K562 (cell line): ENCODE data around the gene CCDC97. TPM values are rescaled to one million over a fixed set of nuclear protein-coding genes. Genes with fewer than 3 reads are reported as not detected.
A peak's percentile ranks its signal among the peaks of the same experiment; 100 is the strongest.

Experiments
- ATF1 ChIP-seq, 2 experiments: fragments of 450-650 bp in 1 of 2; IDR thresholded peaks; 2 replicates each; pipeline ENCODE4 v1.6.1; 2016; ENCODE audit warnings: missing compliant biosample characterization in 1 of 2, missing genetic modification characterization in 1 of 2
- E2F3 ChIP-seq: fragments of 250-450 bp; sonication (Bioruptor Pico); IDR thresholded peaks from 2 replicates; pipeline ENCODE4 v1.4.0; 2020; ENCODE audit warnings: mild to moderate bottlenecking
- ELK3 ChIP-seq: fragments of 450-650 bp; formaldehyde crosslinking; IDR thresholded peaks from 2 replicates; pipeline ENCODE4 v1.4.0; 2020; ENCODE audit warnings: mild to moderate bottlenecking
- FOXK2 ChIP-seq, 2 experiments: fragments of 450-650 bp; IDR thresholded peaks in 1 of 2; conservative IDR thresholded peaks in 1 of 2; 2 replicates each; pipeline ENCODE4 v1.6.1; 2016; ENCODE audit warnings: low read depth in 2 of 2, mild to moderate bottlenecking in 1 of 2
- GABPB1 ChIP-seq: sonication (generic); formaldehyde crosslinking; IDR thresholded peaks from 2 replicates; pipeline ENCODE4 v1.8.0; 2022; ENCODE audit warnings: mild to moderate bottlenecking, missing genetic modification reagents
- GMEB1 ChIP-seq: fragments of 250-450 bp; sonication (Bioruptor Pico); IDR thresholded peaks from 2 replicates; pipeline ENCODE4 v1.4.0; 2020; ENCODE audit warnings: mild to moderate bottlenecking
- NFATC3 ChIP-seq: fragments of 450-650 bp; IDR thresholded peaks from 2 replicates; pipeline ENCODE4 v1.6.1; 2017; ENCODE audit warnings: mild to moderate bottlenecking
- NFRKB ChIP-seq: fragments of 450-650 bp; IDR thresholded peaks from 2 replicates; pipeline ENCODE4 v1.6.1; 2016; ENCODE audit warnings: low read depth
- POLR3A ChIP-seq: IDR thresholded peaks from 2 replicates; pipeline ENCODE4 v1.6.1; 2011; ENCODE audit warnings: borderline replicate concordance, mild to moderate bottlenecking, moderate library complexity; ENCODE audit not compliant: insufficient read length, insufficient read depth; ENCODE audit errors: extremely low read depth
- RAD21 ChIP-seq, 2 experiments: fragments of 250-450 bp in 1 of 2; fragments of 450-650 bp in 1 of 2; sonication (Bioruptor Pico) in 1 of 2; formaldehyde crosslinking in 1 of 2; IDR thresholded peaks in 1 of 2; conservative IDR thresholded peaks in 1 of 2; 2 replicates each; pipeline versions ENCODE4 v1.4.0 to v1.8.0; 2020 to 2022; ENCODE audit warnings: mild to moderate bottlenecking in 2 of 2, moderate library complexity in 1 of 2
- RERE ChIP-seq: sonication (generic); formaldehyde crosslinking; IDR thresholded peaks from 2 replicates; pipeline ENCODE4 v1.8.0; 2023; ENCODE audit warnings: missing genetic modification reagents, mild to moderate bottlenecking, borderline replicate concordance
- VEZF1 ChIP-seq: fragments of 200-800 bp; sonication (Bioruptor generic); IDR thresholded peaks from 2 replicates; pipeline ENCODE4 v1.6.1; 2017; ENCODE audit warnings: missing genetic modification characterization, missing compliant biosample characterization
- ZNF277 ChIP-seq: fragments of 250-450 bp; sonication (Bioruptor Pico); IDR thresholded peaks from 2 replicates; pipeline ENCODE4 v1.8.0; 2022; ENCODE audit warnings: inconsistent platforms, mild to moderate bottlenecking, moderate library complexity, borderline replicate concordance
- ZNF79 ChIP-seq: fragments of 250-450 bp; sonication (Bioruptor Pico); IDR thresholded peaks from 2 replicates; pipeline ENCODE4 v1.4.0; 2020; ENCODE audit warnings: low read depth, mild to moderate bottlenecking, moderate library complexity
- polyA plus RNA-seq, 8 experiments: library from polyadenylated mRNA; depleted of rRNA in 4 of 8; stranded (reverse) in 5 of 8; unstranded in 3 of 8; fragments of >200 nt; fragmentation: Nextera tagmentation in 2 of 8; fragmentation: Illumina TruSeq in 1 of 8; extraction: Ambion mirVana in 2 of 8; extraction: Trizol in 1 of 8; gene quantifications; 2 replicates each; pipeline versions ENCODE4 v1.2.1 to v1.2.3, GENCODE V29; 2011 to 2014; ENCODE audit warnings: inconsistent platforms in 1 of 8, missing spikeins in 1 of 8
- total RNA-seq, 7 experiments: library from RNA; depleted of rRNA in 6 of 7; stranded (reverse); fragments of >200 nt in 6 of 7; fragmentation: Illumina TruSeq in 2 of 7; extraction: Trizol in 2 of 7; gene quantifications; 2 replicates each; pipeline versions ENCODE4 v1.2.1 to v1.2.3, GENCODE V29; 2011 to 2021; ENCODE audit warnings: low replicate concordance in 1 of 7

CCDC97 gene
- total and polyA plus RNA-seq, 9 of the 15 experiments (the other 6 are each of a cell fraction or from before 2014, with no cell fraction given): 0.60 to 16.5 (median 7.0) TPM

- TF ChIP-seq ATF1 (CRISPR knock-in tag; IDR thresholded peaks at IDR 0.05) (no peak), ATF1 (tag; IDR thresholded peaks at IDR 0.05) (peak; percentile 91), FOXK2 (conservative IDR thresholded peaks at IDR 0.05 in 1 of 2, IDR thresholded peaks at IDR 0.05 in 1 of 2; ENCODE audit: low read depth in 2 of 2) (peak; percentile 35 to 39; a peak in 2 of 4 replicates), VEZF1 (peak; percentile 93), RERE (CRISPR knock-in tag) (no peak), E2F3 (CRISPR knock-in tag) (no peak), RAD21 (CRISPR knock-in tag; conservative IDR thresholded peaks at IDR 0.05 in 1 of 2, IDR thresholded peaks at IDR 0.05 in 1 of 2) (0 out of 4 replicates have a peak, but pooled peaks of 1 of the 2 experiments have one; percentile 10), GMEB1 (CRISPR knock-in tag) (0 out of 2 replicates have a peak, but pooled peaks have one; percentile 11), ZNF79 (CRISPR knock-in tag) (peak; percentile 87), ZNF277 (CRISPR knock-in tag) (no peak), NFATC3 (no peak), ELK3 (CRISPR knock-in tag) (0 out of 2 replicates have a peak, but pooled peaks have one; percentile 70), GABPB1 (CRISPR knock-in tag) (peak; percentile 75), POLR3A (no peak), NFRKB (peak; percentile 87)
Measured at GRCh38 chr19:41363753-41364523, 54.0 kb downstream of the CCDC97 start, which contains the start of gene B9D2 (continued).
